Activated CD4-positive, alpha-beta memory T cell treated with anti-CD3 and anti-CD28 coated beads for 36 hours (primary cell): Measurements from ENCODE around the gene SLC16A7. TPM values are rescaled to one million over a fixed set of nuclear protein-coding genes. Genes with fewer than 3 reads are reported as not detected.
A peak's percentile ranks its signal among the peaks of the same experiment; 100 is the strongest.
"Not testable (repeated sequence)": the region's sequence is repeated elsewhere in the genome, so short reads cannot be mapped to it uniquely, and the experiment has no call there.

Experiments used
- CTCF ChIA-PET: fragments of 350-600 bp; sonication (Branson Sonifier 250); formaldehyde crosslinking; loops from one replicate; lab custom pipeline; 2021; ENCODE audit warnings: antibody characterized with exemption, inconsistent platforms; lab: Charles Lee
- POLR2A ChIA-PET: fragments of 350-600 bp; sonication (Branson Sonifier 250); formaldehyde crosslinking; loops from one replicate; lab custom pipeline; 2021; ENCODE audit warnings: antibody characterized with exemption; lab: Charles Lee
- DNase-seq: peaks from one replicate; pipeline ENCODE4 v3.0.0-alpha.2; 2020
- H3K27ac Mint-ChIP-seq: one replicate; pipeline ENCODE4 v1.8.0; 2021; ENCODE audit warnings: mixed read lengths
- H3K27me3 Mint-ChIP-seq: one replicate; pipeline ENCODE4 v1.8.0; 2021; ENCODE audit warnings: mixed read lengths
- H3K36me3 Mint-ChIP-seq: one replicate; pipeline ENCODE4 v1.8.0; 2021; ENCODE audit warnings: mixed read lengths
- H3K4me1 Mint-ChIP-seq: one replicate; pipeline ENCODE4 v1.8.0; 2021; ENCODE audit warnings: low read depth, mixed read lengths
- H3K4me3 Mint-ChIP-seq: one replicate; pipeline ENCODE4 v1.8.0; 2021; ENCODE audit warnings: mild to moderate bottlenecking, mixed read lengths
- H3K9me3 Mint-ChIP-seq: one replicate; pipeline ENCODE4 v1.8.0; 2021; ENCODE audit warnings: mixed read lengths
- intact Hi-C: fragments of 100-400 bp; cut with micrococcal nuclease; formaldehyde crosslinking; loops from one replicate; pipeline ENCODE4 v1.15.1; 2023
- total RNA-seq, 2 experiments: library from RNA; stranded (reverse); gene quantifications; one replicate each; pipeline ENCODE4 v1.2.3, GENCODE V29; 2021

The SLC16A7 gene
- total RNA-seq, 2 experiments from 2014 or later: 35.8 to 36.6 TPM

DNA sequence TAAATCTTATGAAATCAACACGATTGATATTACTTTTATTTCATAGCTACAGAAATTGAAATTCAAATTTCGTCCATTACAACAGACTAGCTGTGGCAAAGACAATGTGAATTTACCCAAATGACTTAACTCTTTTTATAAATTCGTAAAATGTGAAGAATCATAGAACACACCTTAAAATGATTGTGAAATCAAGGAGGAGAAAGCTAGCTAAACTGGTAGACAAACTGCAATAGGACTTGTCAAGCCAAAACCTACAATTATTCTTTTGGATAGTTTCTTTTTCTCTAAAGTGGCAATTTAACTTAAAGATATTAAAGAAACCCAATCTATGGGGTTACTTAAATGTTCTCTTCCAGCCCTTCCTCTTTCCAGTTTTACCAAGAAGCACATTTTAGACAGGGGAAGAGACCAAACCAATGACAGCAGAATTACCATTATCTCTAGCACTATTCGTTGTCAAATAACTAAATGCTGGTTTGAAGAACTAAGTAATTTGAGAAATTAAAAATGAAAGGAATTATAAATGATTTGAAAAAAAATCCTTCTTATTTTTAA lies 807 bp upstream of the SLC16A7 start:
- H3K4me1 Mint-ChIP-seq: peaks cover 45% of the 10 kb centered on the region
- ChIA-PET POLR2A (interaction anchor here (0.7 kb wide), 1 partner anchor 12 kb away, joined by 3 read pairs; no protein-coding TSS in a partner anchor), CTCF (interaction anchor here (1.2 to 1.6 kb wide), 2 partner anchors 213 to 240 kb away, joined by 3 to 7 read pairs; no protein-coding TSS in a partner anchor)
- peaks cover 14% of the 10 kb centered on the region for H3K36me3 Mint-ChIP-seq
- intact Hi-C loops: loop anchor here (5.0 kb wide), 2 partner anchors 212 to 1653 kb away; partner anchors contain the start of gene ATP23
- H3K4me3 Mint-ChIP-seq: peak overlapping the region; percentile 81
- H3K27ac Mint-ChIP-seq: peak overlapping the region; percentile 100
- DNase-seq: no peak
- no peaks in the 10 kb centered on the region for H3K9me3 Mint-ChIP-seq
- no peaks in the 10 kb centered on the region for H3K27me3 Mint-ChIP-seq

DNA sequence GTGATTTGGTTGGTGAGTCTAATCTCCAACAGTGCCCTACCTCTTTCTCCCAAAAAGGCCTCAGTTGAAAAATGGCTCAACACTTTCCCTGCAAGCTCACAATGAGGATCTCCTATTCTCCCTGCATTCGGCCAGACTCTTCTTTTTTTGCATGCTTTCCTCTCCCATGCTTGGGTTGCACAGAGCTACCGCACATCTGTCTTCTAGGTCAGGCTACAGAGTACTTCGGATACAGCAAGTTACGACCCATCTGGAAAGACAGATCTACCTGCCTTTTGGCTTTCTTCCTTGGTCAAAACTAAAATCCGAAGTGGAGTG lies 305 bp upstream of the SLC16A7 start:
- H3K4me3 Mint-ChIP-seq: peak overlapping the region; percentile 81
- no peaks in the 10 kb centered on the region for H3K27me3 Mint-ChIP-seq
- H3K4me1 Mint-ChIP-seq: peaks cover 45% of the 10 kb centered on the region
- POLR2A ChIA-PET: interaction anchor here (0.7 to 1.1 kb wide), 2 partner anchors 12 to 176 kb away, joined by 3 to 4 read pairs; no protein-coding TSS in a partner anchor
- H3K27ac Mint-ChIP-seq: peak overlapping the region; percentile 100
- CTCF ChIA-PET: interaction anchor here (1.2 to 1.6 kb wide), 3 partner anchors 9 to 240 kb away, joined by 3 to 7 read pairs (median 5); no protein-coding TSS in a partner anchor
- intact Hi-C loops: loop anchor here (5.0 kb wide), 2 partner anchors 212 to 1653 kb away; partner anchors contain the start of gene ATP23
- H3K9me3 Mint-ChIP-seq: no peaks in the 10 kb centered on the region
- H3K36me3 Mint-ChIP-seq: peaks cover 16% of the 10 kb centered on the region
- no peak for DNase-seq

DNA sequence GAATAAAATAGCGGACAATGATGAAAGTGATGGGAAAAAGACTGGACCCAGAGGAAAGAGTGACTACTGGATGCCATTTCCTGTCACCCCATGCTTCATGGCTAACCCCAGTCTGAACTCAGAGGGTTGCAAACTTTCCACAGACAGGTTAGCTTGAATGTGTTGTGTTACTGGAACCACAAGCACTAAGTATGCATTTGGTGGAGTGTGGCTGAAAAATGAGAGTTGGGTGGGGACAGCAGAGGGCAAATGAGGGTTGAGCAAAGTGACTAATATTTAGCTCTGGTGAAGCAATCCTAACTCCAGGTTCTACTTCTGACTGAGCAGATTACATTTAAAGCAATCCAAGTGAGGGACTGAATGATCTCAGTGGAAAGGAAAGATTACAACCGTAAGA lies 1.6 kb downstream of the SLC16A7 start:
- ChIA-PET POLR2A (interaction anchor here (0.7 to 1.1 kb wide), 6 partner anchors 11 to 1171 kb away, joined by 3 to 4 read pairs (median 3); no protein-coding TSS in a partner anchor), CTCF (no interaction called here)
- peak; percentile 83 for DNase-seq
- no peaks in the 10 kb centered on the region for H3K9me3 Mint-ChIP-seq
- peak overlapping the region; percentile 100 for H3K27ac Mint-ChIP-seq
- intact Hi-C loops: loop anchor here (1.0 to 5.0 kb wide), 6 partner anchors 15 to 1845 kb away; partner anchors contain the start of genes ATP23 and CDK4
- H3K4me3 Mint-ChIP-seq: peak overlapping the region; percentile 81
- peaks cover 50% of the 10 kb centered on the region for H3K4me1 Mint-ChIP-seq
- peaks cover 27% of the 10 kb centered on the region for H3K36me3 Mint-ChIP-seq
- no peaks in the 10 kb centered on the region for H3K27me3 Mint-ChIP-seq

DNA sequence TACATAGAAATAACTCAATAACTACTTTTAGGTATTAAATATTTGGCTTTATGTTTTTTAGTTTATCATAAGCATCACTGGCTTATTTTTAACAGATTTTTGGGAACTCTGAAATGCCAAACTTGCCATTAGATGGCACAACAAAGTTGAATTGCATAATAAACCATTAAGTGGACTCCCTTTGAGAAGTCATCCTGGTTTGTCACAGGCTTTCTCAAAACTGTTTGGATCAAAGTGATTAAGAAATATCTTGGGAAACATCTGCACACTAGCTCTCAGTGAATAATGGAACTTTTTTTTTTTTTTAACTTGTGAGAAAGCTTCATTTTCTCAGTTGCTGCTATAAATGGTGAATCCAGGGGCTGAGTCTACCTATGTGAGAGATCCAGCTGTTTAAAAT lies 4.3 kb downstream of the SLC16A7 start:
- Mint-ChIP-seq H3K9me3 (no peaks in the 10 kb centered on the region), H3K27ac (no peak overlapping the region), H3K27me3 (no peaks in the 10 kb centered on the region), H3K36me3 (peaks cover 38% of the 10 kb centered on the region), H3K4me1 (peaks cover 53% of the 10 kb centered on the region), H3K4me3 (no peak overlapping the region)
- intact Hi-C loops: no loop called here
- ChIA-PET POLR2A (no interaction called here), CTCF (no interaction called here)
- no peak for DNase-seq

DNA sequence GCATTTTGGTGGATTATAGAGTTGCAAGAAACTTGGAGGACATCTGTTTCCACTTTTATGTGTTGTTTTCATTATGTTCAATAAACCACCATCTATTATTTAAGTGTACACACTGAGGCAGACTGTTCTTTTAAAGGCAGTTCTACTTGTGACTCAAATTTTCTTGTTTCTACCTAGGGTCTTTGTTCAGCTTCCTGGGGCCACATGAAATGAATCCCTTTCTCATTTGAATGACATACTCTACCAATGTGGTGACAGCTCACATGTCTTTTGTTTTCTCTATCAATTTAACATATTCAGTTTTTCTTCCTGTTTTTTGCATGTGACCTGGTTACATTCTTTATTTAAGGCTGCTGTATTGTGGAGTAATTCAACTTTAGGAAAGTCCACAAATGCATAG lies 7.9 kb downstream of the SLC16A7 start:
- CTCF ChIA-PET: interaction anchor here (1.5 to 1.6 kb wide), 2 partner anchors 8 to 18 kb away, joined by 3 to 5 read pairs; partner anchors contain the start of gene SLC16A7
- H3K9me3 Mint-ChIP-seq: no peaks in the 10 kb centered on the region
- no peaks in the 10 kb centered on the region for H3K27me3 Mint-ChIP-seq
- POLR2A ChIA-PET: no interaction called here
- DNase-seq: no peak
- H3K4me3 Mint-ChIP-seq: no peak overlapping the region
- H3K4me1 Mint-ChIP-seq: peaks cover 38% of the 10 kb centered on the region
- intact Hi-C loops: no loop called here
- H3K36me3 Mint-ChIP-seq: peaks cover 36% of the 10 kb centered on the region
- no peak overlapping the region for H3K27ac Mint-ChIP-seq

DNA sequence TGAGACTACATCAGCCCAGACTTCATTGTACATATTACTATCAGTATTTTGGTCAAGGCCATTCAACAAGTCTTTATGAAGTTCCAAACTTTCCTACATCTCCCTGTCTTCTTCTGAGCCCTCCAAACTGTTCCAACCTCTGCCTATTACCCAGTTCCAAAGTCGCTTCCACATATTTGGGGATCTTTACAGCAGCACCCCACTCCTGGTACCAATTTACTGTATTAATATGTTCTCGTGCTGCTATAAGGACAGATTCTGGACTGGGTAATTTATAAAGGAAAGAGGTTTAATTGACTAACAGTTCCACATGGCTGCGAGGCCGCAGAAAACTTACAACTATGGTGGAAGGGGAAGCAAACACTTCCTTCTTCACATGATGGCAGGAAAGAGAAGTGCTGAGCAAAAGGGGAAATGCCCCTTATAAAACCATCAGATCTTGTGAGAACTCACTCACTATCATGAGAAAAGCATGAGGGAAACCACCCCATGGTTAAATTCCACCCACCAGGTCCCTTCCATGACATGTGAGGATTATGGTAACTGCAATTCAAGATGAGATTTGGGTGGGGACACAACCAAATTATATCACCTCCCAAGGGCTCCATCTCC lies 17.1 kb downstream of the SLC16A7 start:
- CTCF ChIA-PET, POLR2A ChIA-PET, DNase-seq, intact Hi-C loops, H3K27ac Mint-ChIP-seq, H3K4me3 Mint-ChIP-seq, H3K27me3 Mint-ChIP-seq: not testable (repeated sequence)
- H3K4me1 Mint-ChIP-seq: peaks cover 14% of the 10 kb centered on the region
- H3K9me3 Mint-ChIP-seq: peaks cover 34% of the 10 kb centered on the region
- H3K36me3 Mint-ChIP-seq: peaks cover 53% of the 10 kb centered on the region

DNA sequence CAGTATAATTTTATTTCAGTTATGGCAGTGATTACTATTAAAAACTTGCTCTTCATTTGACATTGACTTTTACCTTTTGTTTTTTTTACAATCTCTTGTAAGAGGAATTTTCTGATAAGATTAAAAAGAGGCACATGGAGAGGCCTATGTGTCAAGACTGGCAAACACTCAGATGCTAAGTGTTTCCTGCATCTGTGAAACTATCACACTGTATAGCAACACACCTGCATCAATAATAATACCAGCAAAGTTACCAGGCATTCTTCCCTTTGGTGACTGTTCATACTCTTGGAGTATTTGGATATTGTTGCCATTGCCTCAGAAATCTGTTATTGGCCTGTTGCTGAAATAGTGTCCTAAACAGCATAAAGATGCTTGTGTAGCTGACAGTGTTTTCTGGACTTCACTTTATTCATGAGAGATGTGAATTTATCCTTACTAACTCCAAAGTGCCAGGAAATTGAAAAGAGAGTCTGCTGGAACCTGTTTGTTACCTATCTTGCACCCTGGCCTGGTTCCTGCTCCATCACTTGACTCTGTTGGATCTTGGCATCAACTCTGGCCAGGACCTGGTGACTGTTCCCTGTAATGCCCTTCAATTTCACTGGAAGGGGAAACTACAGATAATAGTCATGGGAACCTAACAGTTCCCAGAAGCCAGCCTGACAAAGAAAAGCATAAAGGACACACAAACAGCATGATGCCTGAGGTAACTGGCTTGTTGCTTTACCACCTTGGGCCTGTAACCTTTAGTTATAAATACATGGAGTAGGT lies 19.8 kb downstream of the SLC16A7 start:
- intact Hi-C loops: no loop called here
- CTCF ChIA-PET: no interaction called here
- H3K4me1 Mint-ChIP-seq: peaks cover 34% of the 10 kb centered on the region

DNA sequence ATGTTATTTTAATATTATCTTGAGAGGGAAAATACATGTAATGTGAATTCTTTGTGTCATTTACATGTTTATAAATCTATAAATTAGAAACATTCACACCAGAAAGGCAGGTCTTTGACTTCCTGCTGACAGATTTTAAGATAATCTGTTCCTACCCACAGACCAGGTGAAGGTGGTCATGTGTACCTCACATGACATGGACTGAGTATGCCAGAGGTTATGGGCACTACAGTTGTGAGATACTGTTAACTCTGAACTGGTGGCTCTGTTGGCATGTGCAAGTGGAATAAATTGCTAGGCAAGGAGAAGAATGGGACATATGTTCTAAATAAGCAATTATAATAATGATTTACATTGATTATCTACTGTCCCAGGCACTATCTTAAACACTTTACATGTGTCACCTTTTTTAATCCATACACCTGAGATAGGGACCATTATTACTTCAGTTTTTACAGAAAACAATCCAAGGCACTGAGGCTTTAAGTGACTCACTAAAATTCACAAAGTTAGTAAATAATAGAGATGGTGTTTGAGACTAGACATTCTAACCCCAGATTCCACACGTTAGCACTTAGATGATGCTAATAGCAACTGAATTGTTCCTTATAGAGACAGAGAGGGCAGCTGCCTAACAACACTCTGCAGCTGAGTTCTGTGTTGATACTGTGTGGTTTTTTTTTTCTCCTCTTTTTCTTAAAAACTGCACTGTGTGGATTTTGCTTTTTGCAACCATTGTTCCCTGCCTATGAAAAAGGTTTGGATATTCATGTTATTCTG lies 23.8 kb downstream of the SLC16A7 start:
- intact Hi-C loops: no loop called here

More for the DNA sequence above, 19.8 kb downstream of the SLC16A7 start:
- DNase-seq: no peak
- POLR2A ChIA-PET: no interaction called here
- no peak overlapping the region for H3K4me3 Mint-ChIP-seq
- no peaks in the 10 kb centered on the region for H3K27me3 Mint-ChIP-seq
- H3K9me3 Mint-ChIP-seq: peaks cover 28% of the 10 kb centered on the region
- peaks cover 37% of the 10 kb centered on the region for H3K36me3 Mint-ChIP-seq
- H3K27ac Mint-ChIP-seq: no peak overlapping the region

DNA sequence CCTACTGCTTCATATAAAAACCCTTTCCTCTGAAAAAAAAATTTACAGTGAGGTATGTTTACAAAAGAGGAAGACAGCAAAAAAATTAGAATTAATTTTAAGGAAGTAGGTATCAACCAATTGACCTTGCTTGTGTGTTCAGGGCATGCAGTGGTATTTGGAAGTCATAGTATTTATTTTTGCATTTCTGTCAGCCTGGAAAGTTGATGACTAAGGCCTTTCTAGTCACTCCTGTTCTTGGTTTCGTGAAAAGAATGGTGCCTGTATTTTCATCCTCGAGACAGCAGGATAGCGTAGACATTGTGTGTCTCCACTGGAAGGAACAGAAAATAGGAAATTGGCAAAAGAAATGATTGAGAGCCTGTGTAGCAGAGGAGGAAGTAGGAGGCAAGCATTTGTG lies 24.5 kb downstream of the SLC16A7 start:
- H3K9me3 Mint-ChIP-seq: no peaks in the 10 kb centered on the region
- POLR2A ChIA-PET: no interaction called here
- peaks cover 4% of the 10 kb centered on the region for H3K36me3 Mint-ChIP-seq
- no peak overlapping the region for H3K4me3 Mint-ChIP-seq
- intact Hi-C loops: no loop called here
- no peaks in the 10 kb centered on the region for H3K27me3 Mint-ChIP-seq
- CTCF ChIA-PET: no interaction called here
- DNase-seq: no peak
- peaks cover 55% of the 10 kb centered on the region for H3K4me1 Mint-ChIP-seq
- H3K27ac Mint-ChIP-seq: no peak overlapping the region

More for the DNA sequence above, 23.8 kb downstream of the SLC16A7 start:
- DNase-seq: no peak
- peaks cover 4% of the 10 kb centered on the region for H3K36me3 Mint-ChIP-seq
- no peaks in the 10 kb centered on the region for H3K9me3 Mint-ChIP-seq
- no peaks in the 10 kb centered on the region for H3K27me3 Mint-ChIP-seq
- POLR2A ChIA-PET: interaction anchor here (0.6 kb wide), 1 partner anchor 20 kb away, joined by 3 read pairs; no protein-coding TSS in a partner anchor
- peaks cover 51% of the 10 kb centered on the region for H3K4me1 Mint-ChIP-seq
- CTCF ChIA-PET: no interaction called here
- H3K4me3 Mint-ChIP-seq: no peak overlapping the region
- no peak overlapping the region for H3K27ac Mint-ChIP-seq

DNA sequence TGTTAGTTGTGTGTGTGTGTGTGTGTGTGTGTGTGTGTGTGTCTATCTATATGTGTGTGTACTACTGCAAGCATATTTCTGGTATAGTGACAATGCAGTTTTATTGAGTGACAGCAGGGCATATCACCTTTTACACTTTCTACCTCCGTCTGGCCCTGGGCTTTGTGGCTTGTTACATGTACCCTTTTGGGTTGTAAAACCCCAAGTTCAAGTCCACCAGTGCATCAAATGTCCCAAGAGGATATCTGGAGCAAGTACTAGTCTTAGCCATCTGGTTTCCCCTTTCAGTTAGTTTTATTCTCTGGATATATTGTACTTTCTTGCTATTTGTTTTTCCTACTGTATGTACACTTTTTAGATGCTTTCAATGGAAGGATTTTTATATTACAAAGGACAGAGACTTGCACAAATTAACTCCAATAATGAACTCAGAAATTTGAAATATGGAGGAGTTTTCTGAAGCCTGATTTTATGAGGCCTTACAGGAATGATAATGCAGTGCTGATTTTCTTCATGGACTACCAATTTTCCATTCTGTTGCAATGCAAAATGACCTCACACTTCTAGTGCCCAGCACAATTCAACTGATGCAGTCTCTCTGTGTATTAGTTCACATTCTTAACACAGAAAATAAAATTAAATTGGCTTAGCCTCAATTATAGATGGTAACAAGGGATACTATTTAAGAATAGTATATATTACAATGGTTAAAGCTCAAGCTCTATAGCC lies 29.1 kb downstream of the SLC16A7 start:
- CTCF ChIA-PET: no interaction called here
- Mint-ChIP-seq H3K4me3 (no peak overlapping the region), H3K9me3 (no peaks in the 10 kb centered on the region), H3K27ac (no peak overlapping the region), H3K27me3 (no peaks in the 10 kb centered on the region), H3K36me3 (peaks cover 13% of the 10 kb centered on the region), H3K4me1 (peaks cover 59% of the 10 kb centered on the region)
- intact Hi-C loops: loop anchor here (5.0 kb wide), 1 partner anchor 42 kb away; no protein-coding TSS in a partner anchor
- POLR2A ChIA-PET: no interaction called here
- DNase-seq: no peak

DNA sequence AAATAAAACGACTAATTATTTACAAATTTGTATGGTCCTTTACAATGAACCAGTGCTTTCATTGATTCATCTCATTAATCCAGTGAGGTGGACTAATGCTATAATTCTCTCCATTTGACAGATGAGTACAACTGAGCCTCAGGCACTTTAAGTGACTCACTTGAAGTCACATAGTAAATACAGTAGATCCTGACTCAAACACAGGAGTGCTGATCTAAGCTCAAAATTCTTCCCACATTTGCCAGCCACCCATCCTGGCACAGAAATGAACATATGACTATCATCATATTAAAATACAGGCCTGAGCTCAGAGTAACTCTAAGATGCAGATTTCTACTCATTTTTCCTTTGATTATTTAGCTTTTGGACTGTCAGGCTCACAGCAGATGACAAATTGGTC lies 30.6 kb downstream of the SLC16A7 start:
- intact Hi-C loops: loop anchor here (2.0 to 5.0 kb wide), 2 partner anchors 41 to 50 kb away; no protein-coding TSS in a partner anchor
- ChIA-PET POLR2A (interaction anchor here (0.7 kb wide), 1 partner anchor 29 kb away, joined by 3 read pairs; no protein-coding TSS in a partner anchor), CTCF (interaction anchor here (1.0 kb wide), 1 partner anchor 183 kb away, joined by 4 read pairs; no protein-coding TSS in a partner anchor)
- Mint-ChIP-seq H3K4me3 (no peak overlapping the region), H3K27ac (no peak overlapping the region), H3K9me3 (no peaks in the 10 kb centered on the region), H3K36me3 (peaks cover 17% of the 10 kb centered on the region), H3K27me3 (no peaks in the 10 kb centered on the region), H3K4me1 (peaks cover 55% of the 10 kb centered on the region)
- DNase-seq: peak; percentile 21
